HG03108 (cell line): Measurements from ENCODE around the gene NDOR1.
"Not testable (repeated sequence)": the region's sequence is repeated elsewhere in the genome, so short reads cannot be mapped to it uniquely, and the experiment has no call there.

Experiments
- ATAC-seq: cut with Tn5 transposase; IDR thresholded peaks from one replicate; pipeline ENCODE4 v1.9.1; 2021; ENCODE audit warnings: moderate library complexity; ENCODE audit not compliant: unreplicated experiment

Gene NDOR1

GRCh38 chr9:137256362-137256761, 50.9 kb downstream of the NDOR1 start:
- ATAC-seq = no peak

GRCh38 chr9:137256856-137257255, 51.4 kb downstream of the NDOR1 start:
- ATAC-seq = no peak

DNA sequence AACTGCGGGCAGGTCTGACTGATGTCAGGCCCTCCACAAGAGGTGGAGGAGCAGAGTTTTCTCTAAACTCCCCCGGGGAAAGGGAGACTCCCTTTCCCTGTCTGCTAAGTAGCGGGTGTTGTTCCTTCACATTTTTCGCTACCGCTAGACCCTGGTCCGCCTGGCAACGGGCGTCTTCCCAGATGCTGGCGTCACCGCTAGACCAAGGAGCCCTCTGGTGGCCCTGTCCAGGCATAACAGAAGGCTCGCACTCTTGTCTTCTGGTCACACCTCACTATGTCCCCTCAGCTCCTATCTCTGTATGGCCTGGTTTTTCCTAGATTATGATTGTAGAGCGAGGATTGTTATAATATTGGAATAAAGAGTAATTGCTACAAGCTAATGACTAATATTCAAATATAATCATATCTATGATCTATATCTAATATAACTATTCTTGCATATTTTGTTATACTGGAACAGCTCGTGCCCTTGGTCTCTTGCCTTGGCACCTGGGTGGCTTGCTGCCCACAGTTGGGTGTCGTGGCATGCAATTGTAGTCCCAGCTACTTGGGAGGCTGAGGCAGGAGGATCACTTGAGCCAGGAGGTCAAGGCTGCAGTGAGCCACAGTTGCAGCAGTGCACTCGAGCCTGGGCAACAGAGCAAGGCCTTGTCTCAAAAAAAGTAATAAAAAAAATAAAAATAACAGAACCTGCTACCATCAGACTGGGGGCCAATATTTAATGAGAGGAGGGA, 56.8 kb downstream of the NDOR1 start:
- not testable (repeated sequence) for ATAC-seq

DNA sequence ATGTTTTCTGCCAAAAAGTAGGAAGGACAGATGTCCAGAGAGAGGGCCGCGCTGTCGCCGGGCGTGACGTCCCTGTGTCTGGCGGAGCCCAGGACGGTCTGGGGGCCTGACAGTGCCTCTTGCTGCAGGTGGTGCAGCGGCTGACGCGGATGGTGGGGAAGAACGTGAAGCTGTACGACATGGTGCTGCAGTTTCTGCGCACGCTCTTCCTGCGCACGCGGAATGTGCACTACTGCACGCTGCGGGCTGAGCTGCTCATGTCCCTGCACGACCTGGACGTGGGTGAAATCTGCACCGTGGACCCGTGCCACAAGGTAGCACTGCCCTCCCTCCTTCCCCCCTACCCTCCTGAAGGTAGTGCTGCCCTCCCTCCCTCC, 57.4 kb downstream of the NDOR1 start:
- ATAC-seq = no peak

GRCh38 chr9:137263506-137263905, 58.0 kb downstream of the NDOR1 start:
- no peak for ATAC-seq

DNA sequence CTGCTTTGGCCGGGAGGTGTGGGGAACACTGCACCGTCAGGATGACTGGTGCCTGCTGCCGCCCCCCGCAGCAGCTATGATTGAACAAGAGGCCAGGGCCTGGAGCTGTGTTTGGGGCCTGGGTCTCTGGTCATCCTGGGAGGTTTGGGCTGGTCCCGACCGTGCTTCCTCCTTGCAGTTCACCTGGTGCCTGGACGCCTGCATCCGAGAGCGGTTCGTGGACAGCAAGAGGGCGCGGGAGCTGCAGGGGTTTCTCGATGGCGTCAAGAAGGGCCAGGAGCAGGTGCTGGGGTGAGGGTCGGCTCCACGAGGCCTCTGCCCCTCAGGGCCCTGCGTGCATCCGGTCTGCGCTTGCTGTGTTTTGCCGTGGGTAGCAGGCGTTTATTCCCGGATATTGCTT, 58.6 kb downstream of the NDOR1 start:
- ATAC-seq = no peak

DNA sequence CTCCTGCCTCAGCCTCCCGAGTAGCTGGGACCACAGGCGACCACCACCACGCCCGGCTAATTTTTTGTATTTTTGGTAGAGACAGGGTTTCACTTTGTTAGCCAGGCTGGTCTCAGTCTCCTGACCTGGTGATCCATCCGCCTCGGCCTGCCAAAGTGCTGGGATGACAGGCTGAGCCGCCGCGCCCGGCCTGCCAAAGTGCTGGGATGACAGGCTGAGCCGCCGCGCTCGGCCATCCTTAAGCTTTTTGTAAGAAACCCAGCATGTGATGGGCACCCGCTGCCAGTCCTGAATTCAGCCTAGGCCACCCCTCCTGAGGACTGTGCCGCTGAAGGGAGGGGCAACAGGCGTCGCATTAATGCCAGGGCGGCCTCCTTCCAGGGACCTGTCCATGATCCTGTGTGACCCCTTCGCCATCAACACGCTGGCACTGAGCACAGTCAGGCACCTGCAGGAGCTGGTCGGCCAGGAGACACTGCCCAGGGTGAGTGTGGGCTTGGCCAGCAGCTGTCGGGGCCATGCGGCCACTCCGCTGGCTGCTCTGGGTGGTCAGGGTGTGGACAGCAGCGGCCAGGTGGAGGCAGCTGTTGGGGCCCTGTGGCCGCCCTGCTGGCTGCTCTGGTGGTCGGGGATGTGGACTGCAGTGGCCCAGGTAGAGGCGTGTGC, 60.1 kb downstream of the NDOR1 start:
- no peak for ATAC-seq

- ATAC-seq = no peak
Measured at GRCh38 chr9:137266162-137266527, 60.6 kb downstream of the NDOR1 start.
